Activated effector memory CD4-positive, alpha-beta T cell treated with Interleukin-2 at 50 U/mL for 16 hours (primary cell): ENCODE results near the gene SLC1A1.

Source experiments
- DNase-seq: peaks from one replicate; pipeline ENCODE4 v3.0.0-alpha.2; 2020

Gene SLC1A1

DNA sequence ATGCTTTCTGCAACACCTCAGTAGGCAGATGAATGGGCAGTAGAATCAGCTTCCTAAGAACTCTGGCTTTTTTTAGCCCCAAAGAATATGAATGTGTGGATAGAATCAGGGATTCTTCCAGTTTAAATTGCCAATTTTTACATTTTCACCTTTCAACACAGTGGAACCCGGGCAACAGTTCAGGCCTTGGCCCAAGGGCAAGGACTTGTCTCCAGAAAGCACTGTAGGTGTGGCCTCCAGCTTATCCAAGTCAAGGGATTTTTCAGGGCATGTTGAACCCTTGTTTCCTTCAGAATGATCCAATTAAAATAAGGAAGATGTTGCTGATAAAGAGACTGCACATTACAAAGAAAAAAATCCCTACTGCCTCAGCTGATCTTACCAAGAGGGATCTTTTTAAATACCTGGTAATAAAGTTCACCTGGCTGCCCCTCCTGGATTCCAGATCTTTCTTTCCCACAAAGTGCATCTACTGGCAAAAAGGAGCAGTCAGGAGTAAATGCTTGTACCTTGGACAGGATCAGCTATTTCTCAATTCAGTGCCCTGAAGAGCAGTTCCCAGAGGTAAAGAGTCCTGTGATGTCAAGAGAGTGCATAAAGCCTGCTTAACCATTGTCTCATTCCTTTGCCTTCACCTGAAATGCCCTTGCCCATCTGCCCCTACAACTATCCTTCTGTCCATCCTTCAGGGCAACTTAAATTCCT, 91.7 kb downstream of the SLC1A1 start:
- DNase-seq: no peak

DNA sequence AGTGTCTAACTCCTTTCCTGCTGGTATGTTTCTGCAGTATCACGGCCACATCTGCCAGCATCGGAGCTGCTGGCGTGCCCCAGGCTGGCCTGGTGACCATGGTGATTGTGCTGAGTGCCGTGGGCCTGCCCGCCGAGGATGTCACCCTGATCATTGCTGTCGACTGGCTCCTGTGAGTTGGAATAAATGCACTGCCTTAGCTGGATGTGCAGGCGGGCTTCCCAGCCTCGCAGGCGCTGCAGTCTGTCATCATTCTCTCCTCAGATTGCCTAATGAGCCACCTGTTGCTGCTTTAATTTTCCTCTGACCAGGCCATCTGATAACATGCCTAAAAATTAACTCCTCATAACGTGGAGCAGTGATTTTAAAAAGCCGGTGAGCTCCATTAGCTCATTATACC, 92.7 kb downstream of the SLC1A1 start:
- DNase-seq: no peak

DNA sequence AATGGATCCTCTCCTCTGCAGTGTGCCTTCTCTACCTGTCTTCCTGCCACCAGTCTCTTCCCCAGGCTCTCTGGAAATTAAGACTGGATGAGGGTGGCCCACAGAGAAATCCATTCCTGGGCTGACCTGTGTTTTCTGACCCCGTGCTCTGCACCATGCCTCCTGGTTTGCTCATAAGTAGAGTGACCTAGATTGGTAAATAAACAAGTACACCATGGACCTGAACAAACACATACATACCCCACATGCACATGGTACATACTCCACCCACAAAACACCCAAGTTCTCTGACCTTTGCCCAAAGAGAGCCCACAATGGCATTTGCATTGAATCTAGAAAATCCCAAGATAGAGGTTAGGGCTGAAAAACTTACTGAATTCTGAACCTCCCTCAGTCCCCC, 94.4 kb downstream of the SLC1A1 start:
- no peak for DNase-seq

DNA sequence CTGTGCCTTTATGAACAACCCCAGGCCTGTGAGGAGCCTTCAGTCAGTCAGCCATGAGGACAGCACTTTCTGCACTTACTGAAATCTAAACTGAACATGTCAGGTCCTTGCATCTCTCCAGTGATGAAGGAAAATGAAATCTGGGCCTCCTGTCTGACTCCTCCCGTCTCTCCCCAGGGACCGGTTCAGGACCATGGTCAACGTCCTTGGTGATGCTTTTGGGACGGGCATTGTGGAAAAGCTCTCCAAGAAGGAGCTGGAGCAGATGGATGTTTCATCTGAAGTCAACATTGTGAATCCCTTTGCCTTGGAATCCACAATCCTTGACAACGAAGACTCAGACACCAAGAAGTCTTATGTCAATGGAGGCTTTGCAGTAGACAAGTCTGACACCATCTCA, 94.9 kb downstream of the SLC1A1 start:
- no peak for DNase-seq

DNA sequence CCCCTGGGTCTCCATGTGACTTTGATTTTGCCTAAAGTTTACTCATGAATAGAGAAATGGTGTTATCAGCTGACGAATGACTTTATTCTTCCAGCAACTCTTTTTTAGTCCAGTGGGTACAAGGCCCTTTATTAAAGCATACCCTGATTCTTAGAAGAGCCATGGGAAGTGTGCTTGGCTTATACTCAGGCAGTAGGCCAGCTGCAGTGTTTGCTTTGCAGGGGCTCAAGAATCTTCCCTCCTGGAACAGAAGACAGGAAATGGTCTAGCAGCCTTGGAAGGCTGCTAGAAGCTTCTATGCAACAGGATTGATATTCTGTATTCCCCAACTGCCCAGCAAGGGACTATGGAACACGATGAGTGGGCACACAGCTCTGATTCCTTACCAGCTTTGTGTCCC, 98.5 kb downstream of the SLC1A1 start:
- DNase-seq: no peak

DNA sequence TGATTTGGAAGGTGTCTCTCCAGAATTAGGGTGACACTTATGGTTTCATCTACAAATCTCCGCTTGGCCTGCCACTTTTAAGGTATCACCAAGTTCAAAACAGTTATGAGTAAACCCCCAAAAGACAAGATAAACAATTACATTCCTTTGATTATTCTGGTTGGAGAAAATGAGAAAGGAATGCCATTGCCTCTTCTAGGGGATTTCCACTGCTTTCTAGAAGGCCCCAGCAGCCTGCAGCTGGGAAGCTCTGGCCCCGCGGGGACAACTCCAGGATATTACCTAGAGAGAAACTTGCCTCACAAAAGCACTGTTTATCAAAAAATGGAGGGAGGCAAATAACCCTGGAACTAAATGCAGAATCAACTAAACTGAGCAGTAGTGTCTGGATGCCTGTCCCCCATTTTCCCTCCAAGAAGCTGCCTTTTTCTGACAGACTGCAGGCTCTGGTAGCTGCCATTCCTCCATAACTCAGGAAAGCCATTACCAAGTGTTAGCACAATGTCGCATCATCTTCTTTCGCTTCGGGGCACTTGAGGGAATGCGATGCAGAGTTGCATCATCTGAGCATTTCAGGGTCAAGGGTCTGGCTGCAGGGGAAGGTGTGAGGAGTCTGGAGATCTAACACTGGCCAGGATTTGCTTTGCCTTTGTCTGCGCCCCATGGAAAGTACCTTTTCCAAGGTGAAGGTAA, 100.3 kb downstream of the SLC1A1 start:
- DNase-seq: no peak

DNA sequence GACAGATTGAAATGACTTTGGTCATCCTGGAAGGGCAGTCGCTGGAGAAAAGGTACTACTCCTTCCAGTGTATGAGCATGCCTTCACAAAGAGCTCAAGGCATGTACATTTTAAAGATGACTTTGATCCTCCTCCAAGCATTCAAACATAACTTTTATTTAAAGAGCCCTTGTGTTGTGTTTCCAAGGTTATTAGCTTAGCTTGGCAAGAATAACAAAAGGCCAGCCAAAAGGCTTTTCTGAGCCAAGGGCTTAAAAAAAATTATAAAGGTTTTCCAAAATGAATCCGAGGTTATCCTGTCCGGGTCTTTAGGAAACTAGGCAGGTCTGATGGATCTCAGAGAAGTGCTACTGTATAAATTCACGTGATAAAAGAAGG, 100.8 kb downstream of the SLC1A1 start:
- DNase-seq: no peak

DNA sequence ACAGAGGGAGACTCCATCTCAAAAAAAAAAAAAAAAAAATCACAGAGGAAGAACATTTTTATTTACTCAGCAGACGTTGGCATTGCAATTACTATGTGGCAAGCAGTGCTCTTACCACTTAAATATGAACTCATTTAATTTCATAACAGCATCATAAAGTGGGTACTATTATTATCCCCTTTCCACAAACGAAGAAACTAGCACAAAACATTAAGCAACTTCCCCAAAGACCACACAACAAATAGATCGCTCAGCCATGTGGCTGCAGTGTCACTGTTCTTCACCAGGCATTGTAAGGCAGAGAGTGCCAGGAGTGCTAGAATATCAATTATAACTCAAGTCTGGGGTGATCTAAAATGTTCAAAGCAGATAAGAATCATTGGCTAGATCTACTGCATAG, 102.0 kb downstream of the SLC1A1 start:
- DNase-seq: no peak

DNA sequence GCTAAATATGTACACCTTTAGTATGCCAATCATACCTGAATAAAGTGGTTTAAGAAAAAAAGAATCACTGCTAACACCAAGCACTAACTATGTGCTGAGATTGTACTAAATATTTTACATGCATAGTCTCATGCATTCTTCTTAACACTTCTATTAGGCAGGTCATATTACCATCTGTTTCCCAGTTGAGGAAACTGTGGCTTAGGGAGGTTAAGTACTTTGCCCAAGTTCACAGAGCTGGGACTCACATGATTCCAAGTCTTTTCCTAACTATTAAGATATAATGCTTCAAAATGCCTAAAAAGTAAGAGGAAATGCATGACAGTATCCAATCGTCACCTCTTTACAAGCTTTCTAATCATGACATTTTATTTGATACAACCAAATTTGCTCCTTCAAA, 102.6 kb downstream of the SLC1A1 start:
- no peak for DNase-seq

DNA sequence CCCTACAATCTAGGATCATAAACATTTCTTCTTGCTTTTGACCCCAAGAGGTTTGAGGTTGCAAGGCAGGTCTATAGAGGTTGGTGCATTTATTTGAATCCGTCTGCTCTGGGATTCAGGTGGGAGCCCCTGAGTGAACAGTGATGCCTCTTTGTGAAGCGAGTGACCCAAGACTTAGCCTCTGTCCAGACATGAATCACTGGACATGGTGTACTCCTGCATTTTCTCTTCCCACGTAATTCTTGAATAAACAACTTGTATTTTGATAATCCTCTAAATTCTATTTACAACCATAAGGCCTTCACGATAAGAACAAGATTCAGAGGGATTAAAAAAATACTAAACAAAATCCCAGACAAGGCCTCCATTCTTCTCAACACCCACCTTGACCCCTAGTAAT, 104.3 kb downstream of the SLC1A1 start:
- DNase-seq: no peak

DNA sequence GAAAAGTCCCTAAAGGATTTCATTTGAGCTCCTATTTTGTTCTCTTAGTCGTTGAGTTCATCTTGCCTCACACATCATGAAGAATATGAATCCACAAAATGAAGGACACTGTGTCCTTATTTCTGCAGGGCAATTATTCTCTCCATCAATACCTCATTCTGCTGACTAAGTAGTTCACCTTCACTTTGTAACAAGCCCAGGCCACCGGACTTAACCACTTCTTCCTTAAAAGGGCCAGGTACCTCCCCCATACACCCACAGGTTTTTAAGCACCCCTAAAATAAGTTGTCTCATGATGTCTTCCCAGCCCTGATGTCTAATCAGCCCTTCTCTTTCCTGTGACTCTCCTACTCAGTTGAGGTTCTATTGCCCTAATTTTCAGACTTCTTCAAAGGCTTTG, 104.7 kb downstream of the SLC1A1 start:
- DNase-seq: no peak

DNA sequence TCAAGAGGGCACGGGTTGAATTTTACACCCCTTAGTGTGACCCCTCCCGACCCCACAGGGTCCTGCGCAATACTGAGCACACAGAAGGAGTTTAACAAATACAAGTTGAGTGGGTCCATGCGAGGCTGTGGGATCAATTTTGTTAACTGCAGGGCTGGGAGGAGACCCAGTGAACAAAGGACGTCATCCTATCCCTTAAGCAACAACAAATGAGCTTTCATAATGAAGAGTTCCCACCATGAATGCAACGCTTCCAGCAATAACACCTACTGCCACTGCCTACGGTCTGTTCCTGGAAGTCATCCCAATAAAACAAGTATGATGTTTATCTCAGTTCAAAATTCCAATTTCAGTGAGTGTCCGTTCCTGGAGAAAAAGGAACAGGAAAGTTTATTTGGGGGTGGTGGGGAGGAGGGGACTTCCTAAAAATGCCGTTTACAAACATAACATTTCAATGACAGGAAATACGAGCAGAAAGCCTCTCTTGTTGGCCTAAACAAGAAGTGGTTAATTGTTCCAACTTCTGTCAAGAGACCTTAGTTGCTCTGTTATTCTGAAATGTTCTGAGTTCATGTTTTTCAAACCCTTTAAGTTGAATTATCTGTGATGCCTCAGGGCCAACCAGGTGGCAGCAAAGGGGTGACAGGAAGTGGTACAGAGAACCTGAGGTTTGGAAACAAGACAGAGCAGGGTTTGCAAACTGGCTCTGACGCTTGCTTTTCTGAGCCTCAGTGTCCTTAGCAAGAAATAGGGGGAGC, 106.1 kb downstream of the SLC1A1 start:
- DNase-seq: peak; percentile 38

DNA sequence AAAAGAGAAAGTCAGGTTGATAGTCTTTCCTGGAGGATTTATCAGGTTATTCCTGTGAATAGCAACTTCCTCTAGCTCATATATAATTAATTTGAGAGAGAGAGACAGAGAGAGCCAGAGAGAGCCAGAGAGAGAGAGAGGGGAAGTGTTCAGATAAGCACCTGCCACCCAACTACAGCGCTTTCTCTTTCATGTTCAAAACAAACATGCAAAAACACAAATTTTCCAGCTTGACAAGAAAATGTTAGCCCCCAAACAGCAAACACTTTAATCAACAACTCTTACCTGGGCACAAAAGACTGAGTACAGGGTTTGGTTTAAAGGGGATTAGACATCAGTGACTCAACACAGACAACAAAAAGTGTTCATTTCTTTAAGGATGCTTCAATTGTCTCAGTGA, 110.1 kb downstream of the SLC1A1 start:
- DNase-seq: no peak

DNA sequence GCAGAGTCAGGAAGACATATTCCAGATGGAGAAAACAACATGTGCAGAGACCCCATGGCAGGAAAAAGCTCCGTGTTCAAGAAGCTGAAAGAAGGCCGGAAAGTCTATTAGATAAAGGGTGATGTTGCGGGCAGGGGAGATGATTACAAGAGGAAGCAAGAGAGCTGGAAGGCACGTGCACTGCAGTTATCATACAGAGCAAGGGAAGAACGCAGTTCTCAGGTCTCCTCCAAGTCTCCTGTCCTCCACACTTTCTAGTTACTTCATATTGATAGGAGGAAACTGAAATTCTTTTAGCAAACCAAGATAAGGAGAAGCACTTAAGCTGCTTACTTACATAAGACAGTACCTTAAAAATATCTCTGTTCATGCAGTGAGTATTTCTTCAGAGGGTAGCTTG, 113.6 kb downstream of the SLC1A1 start:
- no peak for DNase-seq

DNA sequence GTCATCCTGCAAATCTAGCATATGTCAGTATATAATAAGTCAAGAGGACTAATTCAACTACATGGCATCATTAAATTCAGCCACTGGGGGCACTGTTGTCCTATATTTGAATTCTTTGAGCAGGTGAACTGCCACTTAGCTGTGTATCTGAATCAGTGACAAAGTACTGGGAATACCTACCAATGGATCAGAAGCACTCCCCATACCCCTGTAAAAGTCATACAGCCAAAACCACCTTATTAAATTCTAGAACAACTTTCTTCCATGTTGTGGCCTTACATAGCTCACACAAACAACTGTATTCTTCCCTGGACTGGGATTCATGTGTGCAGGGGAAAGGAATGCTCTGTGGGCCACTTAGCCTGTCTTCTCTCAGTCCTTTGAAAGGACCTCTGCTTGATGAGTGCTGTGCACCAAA, 114.4 kb downstream of the SLC1A1 start:
- DNase-seq: peak; percentile 11

DNA sequence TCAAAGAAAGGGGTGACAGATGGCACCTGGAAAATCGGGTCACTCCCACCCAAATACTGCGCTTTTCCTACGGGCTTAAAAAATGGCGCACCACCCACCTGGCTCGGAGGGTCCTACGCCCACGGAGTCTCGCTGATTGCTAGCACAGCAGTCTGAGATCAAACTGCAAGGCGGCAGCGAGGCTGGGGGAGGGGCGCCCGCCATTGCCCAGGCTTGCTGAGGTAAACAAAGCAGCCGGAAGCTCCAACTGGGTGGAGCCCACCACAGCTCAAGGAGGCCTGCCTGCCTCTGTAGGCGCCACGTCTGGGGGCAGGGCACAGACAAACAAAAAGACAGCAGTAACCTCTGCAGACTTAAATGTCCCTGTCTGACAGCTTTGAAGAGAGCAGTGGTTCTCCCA, 115.8 kb downstream of the SLC1A1 start:
- DNase-seq: peak; percentile 53

DNA sequence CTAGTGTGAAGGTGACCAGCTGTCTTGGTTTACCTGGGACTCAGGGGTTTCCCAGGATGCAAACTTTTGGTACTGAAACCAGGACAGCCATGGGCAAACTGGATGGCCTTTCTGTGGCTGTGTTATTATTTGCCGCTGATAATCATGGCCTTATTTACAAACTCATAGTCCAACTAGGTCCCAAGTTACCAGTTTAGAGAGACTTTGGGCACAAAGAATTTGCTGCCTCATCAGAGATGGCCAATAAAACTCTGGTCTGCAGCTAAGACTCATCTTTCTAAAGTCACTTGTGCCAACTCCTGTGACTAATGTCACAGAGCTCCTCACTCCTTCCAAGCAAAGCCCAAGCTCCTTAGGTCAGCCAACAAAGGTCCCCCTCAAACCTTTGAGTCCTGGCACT, 124.4 kb downstream of the SLC1A1 start:
- no peak for DNase-seq

DNA sequence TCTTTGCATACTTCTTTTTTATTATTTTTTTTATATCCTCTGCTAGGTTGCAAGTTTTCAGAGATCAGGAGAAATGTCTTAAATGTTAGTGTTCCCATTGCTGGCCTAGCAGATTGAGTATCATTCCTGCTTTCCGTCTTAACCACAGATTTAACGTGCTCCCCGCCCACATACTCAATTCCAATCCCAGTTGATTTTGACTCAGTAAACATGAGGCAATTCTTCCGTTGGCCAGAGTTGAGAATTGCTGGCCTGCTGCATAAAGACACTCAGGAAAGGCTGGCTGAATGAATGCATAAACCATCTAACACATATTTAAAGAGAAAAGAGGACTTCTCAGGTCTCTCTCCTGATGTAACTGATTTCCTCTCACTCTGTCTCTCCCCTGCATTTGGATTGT, 125.0 kb downstream of the SLC1A1 start:
- no peak for DNase-seq

DNA sequence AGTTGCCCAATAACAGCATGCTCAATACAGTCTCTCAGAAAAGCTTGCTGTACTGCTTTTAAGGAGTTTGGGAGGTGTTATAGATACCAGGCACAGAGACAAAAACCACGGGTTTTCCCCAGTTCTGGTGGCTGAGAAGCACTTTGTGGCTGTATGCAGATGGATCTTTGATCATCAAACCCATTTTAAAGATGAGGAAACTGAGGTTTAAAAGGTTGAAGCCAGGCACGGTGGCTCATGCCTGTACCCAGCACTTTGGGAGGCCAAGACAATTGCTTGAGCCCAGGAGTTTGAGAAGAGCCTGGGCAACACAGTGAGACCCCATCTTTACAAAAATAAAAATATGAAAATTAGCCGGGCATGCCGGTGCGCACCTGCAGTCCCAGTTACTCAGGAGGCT, 125.5 kb downstream of the SLC1A1 start:
- DNase-seq: no peak

DNA sequence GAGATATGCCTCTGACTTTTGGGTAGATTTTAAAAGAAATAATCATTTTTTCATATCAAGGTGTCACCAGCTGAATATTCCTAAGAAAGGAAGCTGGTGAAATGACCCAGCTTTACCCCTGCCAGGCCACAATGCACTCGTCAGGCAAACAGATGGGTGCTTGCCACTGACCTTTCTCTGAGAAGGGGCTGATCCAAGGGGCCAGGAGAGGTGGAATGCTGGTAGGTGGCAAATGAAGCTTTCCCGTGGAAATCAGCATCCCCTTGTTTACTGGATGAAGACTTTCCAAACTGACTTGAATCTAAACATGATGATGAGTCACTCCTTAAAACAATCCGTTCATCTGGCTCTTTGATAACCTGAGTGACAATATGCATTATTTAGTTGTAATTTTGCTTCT, 127.5 kb downstream of the SLC1A1 start:
- DNase-seq: no peak

DNA sequence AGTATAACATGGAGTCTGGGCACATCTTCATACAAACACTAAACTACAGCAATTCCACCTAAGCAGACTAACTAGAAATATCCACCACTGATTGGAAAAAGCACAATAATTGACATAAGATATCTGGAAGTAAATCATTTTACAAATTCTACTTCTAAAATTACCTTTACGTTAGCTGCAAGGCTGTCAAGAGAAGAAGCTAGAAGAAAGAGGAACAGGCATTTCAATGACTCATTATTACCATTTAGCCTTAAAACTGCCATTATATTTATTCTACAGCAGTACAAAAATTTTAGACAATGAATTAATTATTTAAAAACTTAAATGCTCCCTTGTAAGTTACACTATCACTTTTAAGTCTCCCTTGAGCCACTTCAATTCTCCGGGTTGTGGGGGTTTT, 128.4 kb downstream of the SLC1A1 start:
- no peak for DNase-seq

DNA sequence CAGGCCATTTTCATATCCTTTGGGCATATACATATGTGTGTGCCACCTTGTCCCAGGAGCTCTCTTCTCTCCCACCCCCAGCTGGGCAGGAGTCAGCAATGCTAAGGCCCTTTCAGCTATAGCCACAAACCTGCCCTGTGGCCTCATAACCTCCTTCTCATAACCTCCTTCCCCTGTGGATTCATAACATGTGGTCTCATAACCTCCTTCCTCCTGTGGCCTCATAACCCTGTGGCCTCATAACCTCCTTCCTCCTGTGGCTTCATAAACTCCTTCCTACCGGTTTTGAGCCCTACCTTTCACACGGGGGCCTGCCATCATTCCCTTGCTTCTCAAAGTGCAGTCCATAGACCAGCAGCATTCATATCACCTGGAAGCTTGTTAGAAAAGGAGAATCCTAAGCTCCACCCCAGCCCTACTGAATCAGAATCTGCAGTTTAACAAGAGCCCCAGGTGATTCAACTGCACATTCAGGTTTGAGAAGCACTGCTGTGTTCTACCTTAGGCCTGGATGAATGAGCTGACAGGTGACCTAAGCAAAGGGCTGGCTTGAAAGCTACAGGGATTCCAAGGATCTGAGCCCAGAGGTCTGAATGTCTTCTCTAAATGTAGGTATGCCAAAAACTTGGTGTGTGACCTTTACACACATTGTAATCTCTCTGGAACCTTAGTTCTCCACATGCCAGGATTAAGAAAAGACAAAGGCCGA, 129.9 kb downstream of the SLC1A1 start:
- DNase-seq: no peak

DNA sequence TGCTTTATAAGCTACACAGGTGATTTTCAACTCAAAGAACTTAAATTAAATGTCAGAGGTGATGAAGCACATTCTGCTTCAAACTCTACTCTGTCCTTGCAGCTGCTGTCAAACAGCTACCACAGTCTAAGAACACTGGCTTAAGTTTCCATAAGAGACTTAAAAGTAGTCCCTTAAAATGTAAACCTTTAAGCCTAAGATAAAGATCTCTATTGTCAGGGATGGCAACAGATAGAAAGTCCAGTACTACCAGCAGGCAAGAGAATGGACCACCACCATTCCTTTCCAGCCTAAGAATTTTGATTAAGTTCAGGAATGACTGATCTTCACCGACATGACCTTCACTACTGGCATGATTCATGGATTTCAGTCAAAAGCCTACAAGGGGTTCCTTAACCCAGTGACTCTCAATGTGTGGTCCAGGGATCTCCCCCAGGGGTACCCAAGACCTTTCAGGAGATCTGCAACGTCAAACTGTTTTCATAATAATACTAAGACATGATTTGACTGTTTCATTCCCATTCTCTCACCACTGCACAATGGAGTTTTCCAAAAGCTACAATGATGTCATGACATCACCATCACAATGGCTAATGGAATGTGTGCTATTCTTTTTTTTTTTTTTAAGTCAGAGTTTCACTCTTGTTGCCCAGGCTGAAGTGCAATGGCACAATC, 130.8 kb downstream of the SLC1A1 start:
- DNase-seq: no peak
